HUDEP-2 (cell line): ENCODE measurements around the gene SIK3.

ENCODE experiments used
- DNase-seq, 76 experiments: peaks; one replicate each; lab custom pipeline; 2025; ENCODE audit not compliant: unreplicated experiment in 76 of 76; lab: John Stamatoyannopoulos, UW

The SIK3 gene

DNA sequence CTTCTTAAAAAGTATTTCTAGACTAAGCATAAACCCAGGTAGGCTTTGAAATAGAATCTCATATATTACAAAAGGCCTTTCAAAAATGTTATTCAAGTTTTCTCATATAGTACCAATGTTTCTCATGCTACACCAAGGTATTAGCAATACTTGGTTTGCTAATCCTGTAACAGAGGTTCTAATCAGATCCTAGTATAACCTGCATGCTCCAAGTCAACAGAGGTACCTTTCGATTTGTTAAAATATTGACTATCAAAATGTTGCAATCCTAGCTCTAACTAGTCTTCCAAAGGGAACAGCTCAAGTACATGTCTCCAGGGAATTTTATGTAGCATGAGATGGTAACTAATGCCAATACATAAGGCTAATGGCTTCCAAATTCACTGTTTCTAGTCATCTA, 162.7 kb downstream of the SIK3 start:
- DNase-seq = no peak

DNA sequence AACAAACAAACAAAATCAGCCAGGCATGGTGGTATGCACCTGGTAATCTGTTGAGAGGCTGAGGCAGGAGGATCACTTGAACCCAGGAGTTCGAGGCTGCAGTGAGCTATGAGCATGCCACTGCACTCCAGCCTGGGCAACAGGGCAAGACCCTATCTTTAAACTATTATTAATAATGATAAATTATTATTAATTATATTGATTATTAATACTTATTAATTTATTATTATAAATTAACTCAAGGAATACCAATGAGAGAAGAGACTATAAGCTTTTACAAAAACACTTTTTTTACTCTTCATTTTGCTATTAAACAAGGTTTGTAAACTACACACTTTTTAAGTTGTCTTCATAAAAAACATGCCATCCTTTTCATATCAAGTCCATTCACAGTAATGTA, 163.1 kb downstream of the SIK3 start:
- no peak for DNase-seq

DNA sequence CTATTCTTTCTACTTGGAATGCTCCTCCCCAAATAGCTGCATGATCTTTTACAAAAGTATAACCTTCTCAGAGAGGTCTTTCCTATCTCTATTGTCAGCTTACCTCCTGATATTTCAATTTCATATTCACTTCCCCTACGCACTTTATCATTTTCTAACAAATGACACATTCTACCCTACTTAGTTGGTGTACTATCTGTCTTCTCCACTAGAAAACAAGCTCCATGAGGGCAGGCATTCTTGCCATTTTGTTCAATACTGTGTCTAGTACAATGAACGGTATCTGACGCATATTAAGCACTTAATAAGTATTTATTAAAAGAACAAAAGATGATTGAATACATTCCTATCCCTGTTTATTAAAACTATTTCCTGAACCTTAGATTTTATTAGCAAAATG, 164.3 kb downstream of the SIK3 start:
- no peak for DNase-seq

DNA sequence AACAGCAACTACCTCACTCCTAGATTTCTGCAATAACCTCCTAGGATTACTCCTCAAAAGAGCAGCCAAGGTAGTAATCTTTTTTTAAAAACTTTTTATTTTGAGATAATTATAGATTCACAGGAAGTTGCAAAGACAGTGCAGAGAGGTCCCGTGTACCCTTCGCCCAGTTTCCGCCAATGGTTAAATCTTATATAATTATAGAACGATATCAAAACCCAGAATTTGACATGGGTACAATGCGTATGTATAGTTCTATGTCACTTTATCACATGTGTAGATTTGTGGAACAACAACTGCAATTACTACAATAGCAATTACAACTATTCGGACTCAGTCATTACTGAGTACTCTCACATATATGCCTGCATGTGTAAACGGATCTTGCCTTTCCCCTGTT, 166.0 kb downstream of the SIK3 start:
- DNase-seq = no peak

DNA sequence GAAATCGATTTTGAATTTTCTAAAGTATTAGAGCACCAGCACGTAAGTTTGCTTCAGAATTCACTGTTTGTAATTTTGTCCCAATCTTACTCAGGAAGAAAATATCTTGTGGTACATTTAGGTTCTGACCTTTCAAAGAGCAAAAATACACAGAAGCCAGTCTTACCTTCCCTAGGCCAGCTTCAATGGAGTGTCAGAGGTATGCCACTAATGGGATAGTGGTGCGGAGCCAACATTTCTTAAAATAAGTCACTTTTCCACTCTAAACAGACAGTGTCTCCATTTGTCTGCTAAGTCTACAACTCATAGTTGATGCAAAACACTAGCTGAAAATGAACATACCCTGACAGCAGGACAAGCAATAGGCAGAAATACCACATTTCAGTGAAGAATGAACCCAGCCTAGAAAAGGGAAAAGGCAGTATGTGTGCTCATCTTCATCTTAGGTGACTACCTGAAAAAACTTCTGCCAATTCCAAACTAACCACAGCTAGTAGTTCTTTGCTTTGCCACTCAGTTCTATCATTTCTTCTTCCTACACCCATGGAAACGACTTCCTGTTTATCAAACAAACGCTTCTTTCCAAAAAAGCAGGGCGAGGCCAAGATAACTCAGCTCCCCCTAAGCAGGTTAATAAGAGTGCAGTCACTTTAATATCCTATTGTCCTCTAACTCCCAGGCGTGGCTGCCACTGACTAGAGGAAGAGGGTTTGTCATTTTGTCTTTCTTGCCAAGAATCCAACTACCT, 166.8 kb downstream of the SIK3 start:
- peak in 43 of 76 experiments; percentile 5 to 71 (median 22) for DNase-seq

DNA sequence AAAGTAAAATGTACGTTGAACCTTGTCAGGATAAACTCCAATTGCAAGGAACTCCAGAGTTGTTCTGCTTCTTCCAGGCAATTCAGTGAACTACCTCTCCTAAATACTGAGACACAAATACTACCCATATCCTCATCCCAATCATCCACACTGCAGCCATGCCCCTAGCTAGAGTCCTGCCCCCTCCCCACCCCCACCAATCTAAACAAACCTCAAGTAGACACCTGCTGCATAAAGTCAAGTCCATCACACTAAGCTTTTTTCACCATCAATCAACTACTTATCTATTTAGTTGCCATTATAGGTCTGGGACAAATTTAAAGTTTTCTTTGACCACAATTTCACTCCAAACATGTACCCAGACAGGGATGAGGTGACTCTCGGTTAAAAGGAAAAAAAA, 167.6 kb downstream of the SIK3 start:
- no peak for DNase-seq

DNA sequence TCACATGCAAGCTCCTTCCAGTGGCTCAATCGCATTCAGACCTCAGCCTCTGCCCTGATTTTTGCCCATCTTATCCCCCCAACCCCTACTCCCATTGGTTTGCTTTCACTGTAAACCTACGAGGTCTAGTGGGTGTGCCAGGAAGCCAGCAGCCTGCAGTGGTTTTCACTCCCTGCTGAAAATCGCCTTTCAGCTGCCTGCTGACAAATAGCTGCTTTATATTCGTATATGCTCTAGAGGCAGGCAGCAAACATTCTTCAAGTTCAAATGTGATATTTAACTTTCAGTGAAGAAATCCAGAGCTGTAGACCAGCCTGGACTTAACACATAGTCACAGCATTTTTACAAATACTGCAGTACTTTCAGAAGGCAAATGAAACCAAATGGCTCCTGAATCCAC, 168.1 kb downstream of the SIK3 start:
- peak in 3 of 76 experiments; percentile 1 to 13 (median 7) for DNase-seq

DNA sequence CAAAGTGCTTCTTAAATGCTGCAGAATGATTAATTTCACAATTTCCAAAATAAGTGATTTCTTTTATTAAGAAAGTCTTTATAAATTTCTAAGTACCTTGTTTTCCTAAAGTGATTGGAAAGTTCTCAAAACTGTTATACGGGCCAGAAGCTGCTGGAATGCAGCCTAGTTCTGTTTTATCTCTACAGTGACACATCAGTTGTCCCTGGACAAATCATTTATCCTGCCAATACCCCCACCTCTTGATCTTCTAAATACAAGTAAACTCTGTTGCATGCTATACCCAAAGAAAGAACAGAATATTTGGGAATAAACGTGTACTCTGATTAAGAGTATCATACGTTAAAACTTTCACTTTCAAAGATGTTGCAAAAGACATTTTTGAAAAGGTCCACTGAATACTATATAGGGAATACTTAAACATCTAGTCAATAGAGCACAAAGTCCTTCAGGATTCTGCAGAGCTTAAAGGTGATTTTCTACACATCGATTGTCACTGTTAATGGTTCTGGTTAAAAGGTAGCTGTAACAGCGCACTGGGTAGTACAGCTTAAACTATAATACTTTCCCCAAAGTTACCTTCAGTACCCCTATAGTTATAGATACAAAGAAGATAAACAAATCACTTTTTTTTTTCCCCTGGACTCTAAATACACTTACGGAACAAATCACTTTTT, 168.7 kb downstream of the SIK3 start:
- DNase-seq = peak in 30 of 76 experiments; percentile 8 to 52 (median 25)

DNA sequence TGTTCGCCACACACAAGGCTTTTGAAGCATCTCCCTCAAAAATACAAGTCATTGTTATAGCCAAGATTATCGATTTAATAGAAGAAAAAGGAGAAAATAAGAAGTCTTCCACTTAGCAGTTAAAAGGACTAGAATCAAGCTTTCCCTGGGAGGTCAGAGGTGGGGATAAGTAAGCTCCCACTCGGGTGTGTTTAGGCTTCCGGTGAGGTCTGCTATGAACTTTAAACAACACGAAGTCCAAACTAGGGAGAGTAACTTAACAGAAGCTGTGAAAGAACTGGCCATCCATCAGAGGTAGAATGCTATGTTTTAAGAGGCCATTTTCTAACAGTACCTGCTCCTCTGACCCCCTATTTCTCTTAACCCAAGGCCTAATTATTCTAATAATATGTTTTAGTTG, 169.4 kb downstream of the SIK3 start:
- no peak for DNase-seq

DNA sequence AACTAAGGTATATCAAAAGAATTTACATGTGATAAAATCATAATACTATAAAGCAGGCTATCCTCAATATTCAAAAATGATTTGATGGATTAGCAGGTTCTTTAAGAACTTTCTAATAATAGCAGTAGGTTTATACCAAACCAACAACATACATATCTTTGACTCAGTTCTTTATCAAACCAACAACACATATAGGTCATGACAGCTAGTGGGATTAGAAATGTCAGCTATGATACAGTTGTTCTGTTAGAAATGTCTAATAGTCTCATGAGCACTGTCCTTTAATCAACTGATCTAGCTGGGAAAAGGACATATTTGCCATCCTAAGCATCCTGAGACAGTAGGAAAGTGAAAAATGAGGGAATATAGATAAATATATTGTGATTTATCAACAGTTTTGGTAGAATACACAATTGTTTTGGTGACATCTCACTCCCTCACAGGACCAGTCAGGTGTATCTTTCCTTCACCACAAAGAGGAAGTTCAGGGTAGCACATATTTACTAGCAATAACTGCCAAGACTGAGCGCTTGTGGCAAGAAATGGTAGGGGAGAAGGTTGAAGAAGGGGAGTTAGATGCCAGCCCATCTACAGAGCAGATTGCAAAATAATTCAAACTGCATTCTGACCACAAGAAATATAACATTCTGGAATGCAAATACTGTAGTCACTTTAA, 170.0 kb downstream of the SIK3 start:
- peak in 10 of 76 experiments; percentile 4 to 36 (median 20) for DNase-seq

DNA sequence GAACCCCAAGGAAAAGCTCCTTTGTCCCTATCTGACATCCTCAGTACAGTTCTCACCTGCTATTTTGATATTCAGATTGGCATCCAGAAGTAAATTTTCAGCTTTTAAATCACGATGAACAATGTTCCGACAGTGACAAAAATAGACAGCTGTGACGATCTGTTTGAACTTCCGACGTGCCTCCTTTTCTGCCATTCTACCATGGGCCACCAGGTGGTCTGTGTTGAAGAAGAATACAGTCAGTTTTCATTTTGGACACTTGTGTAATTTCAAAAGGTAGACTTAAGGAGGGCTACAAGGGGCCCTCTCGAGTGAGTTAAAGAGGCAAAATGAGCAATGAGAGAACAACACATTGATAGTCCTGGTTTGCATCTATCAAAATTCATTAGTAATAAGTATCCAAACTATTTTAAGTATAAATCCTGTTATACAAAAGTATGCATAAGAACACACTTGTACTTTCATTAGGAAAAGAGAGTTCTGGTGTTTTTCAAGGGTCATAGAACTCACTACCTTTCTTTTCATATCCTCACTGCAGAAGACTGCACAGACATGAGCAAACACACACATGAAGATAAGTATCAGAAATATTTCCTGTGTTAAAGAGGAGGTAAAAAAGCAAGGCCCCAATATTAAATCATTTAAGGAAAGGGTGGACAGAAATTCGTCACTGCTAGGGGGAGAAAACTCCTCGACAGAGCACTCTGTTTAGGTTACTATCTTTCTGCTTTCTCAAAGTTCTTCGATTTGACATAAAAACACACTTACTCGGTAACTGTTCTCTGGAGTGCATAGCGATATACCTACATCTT, 170.9 kb downstream of the SIK3 start:
- peak in 2 of 76 experiments; percentile 1 to 6 for DNase-seq

DNA sequence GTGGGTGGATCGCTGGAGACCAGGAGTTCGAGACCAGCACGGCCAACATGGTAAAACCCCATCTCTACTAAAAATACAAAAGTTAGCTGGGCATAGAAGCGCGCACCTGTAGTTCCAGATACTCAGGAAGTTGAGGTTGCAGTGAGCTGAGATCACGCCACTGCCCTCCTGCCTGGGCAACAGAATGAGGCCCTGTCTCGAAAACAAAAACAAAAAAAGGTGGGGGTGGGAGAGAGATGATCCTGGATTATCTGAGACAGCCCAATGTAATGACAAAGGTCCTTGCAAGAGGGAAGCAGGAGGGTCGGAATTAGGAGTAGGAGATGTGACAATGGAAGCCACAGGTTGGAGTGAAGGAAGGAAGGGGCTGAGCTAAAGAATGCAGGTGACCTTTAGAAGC, 173.2 kb downstream of the SIK3 start:
- no peak for DNase-seq

DNA sequence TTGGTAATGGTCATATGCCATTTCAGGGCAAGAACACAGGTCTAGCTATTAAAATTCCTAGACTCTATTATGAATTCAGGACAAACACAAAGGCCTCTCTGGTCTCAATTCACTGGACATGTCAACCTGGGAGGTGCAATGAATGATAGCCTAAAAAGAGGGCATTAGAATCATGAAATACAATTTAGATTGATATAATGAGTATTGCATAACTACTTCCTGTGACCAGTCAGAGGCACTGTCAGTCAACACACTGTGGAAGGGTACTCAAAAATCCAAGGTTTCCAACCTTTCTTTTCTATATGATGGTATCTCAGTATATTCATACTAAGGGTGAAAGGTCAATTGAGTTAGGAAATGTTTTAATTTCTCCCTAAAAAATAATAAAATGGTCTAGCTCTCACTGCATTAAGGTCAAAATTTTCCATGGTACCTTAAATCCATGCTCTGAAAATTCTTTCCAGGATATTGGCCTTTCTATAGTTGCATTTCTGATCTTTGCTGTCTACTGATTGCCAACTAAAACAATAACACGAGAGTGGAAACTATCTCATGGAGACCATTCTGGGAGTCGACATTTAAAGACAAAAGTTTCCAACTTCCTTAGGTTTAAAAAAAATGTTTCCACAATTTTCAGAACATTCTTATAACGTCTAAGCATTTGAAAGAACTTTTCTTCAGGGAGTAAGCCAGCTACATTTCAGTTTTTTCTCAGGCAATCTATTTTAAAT, 179.1 kb downstream of the SIK3 start:
- DNase-seq = no peak

DNA sequence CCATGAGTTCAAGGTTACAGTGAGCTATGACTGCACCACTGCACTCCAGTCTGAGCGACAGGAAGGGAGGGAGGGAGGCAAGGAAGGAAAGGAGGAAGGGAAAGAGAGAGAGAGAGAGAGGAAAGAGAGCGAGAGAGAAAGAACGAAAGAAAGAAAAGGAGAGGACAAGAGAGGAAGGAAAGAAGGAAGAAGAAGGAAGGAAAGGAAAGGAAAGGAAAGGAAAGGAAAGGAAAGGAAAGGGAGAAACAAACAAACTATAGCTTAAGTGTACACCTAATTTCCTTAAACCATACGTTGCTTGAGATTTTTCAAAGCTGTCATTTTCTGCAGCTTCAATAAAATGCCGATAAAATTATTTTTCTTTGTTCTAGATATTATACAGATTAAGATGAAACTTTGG, 180.6 kb downstream of the SIK3 start:
- no peak for DNase-seq

DNA sequence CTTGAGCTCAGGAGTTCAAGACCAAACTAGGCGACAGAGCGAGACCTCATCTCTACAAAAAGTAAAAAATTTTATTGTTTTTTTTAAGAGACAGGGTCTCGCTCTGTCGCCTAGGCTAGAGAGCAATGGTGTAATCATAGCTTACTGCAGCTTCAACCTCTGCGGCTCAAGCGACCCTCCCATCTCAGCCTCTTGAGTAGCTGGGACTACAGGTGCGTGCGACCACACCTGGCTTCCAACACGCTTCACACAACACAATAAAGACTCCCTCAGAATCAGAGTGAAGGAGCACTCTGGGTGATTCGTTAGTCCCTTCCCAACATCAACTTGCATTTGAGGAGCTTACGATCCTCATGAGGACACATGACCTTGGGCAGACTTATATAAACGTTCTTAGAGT, 181.3 kb downstream of the SIK3 start:
- no peak for DNase-seq

DNA sequence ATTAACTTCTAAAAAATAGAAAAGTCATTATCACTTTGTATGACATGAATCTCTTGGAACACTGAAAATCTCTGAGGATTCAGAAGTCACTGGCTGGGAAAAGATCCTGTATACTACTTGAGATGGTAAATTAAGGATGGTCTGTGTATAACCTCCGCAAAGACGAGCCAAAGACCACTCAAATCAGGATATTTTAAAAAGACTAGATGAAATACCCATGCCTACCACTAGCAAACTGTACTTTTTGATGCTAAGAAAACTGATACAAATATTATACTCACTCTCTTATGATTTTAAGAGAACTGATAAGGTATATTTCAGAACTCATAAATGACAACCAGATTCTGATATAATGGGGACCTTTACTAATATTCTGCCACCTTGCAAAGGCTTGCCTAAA, 182.2 kb downstream of the SIK3 start:
- no peak for DNase-seq

DNA sequence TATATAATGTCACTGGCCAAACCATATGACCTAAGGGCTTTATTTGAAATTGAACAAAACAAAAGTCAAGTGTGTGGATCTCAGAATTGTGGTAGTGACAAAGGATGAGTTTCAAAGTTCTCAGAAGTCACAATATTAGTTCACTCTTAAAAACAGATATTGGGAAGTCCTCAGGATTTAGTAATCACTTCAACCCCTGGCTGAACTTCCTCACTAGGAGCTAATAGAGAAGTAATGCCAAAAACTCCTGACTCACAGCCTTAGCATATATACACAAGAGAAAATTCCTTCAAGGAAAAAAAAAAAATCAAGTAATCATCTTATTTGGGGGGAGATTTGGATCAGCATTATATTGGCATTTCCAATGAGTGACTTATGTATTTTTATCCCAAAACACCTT, 185.2 kb downstream of the SIK3 start:
- DNase-seq = no peak

DNA sequence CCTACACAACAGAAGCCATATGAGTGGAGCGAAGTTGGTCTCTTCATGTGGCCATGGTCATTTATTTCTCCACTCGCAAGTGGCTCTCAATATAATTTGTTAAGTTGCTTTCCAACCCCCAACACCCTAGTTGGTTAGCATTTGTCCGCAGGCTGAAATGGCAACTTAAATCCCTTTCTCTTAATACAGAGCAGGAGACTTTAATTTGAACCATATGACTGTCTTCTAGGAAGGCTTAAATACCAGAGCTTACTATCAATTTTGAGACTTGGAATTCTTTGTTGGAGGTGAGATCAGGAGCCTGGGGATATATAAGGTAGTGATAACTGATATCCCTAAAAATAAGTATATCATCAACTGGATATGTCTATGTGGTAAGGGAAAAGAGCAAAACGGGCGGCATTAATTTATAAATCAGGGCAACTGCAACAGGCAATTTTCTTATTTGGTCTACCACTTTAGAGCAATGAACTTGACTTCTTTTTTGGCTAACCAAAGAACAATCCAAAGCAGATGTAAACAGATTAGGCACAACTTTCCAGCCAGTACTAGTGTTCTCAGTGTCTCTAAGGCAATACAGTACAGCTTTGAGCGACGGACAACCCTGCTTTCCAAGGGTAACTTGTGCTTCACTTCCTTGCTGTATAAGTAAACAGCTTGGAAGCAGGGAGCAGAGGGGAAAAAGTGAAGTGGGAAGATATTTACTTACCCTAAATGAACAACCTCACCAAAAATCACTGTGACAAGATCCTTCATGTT, 186.1 kb downstream of the SIK3 start:
- DNase-seq = no peak

DNA sequence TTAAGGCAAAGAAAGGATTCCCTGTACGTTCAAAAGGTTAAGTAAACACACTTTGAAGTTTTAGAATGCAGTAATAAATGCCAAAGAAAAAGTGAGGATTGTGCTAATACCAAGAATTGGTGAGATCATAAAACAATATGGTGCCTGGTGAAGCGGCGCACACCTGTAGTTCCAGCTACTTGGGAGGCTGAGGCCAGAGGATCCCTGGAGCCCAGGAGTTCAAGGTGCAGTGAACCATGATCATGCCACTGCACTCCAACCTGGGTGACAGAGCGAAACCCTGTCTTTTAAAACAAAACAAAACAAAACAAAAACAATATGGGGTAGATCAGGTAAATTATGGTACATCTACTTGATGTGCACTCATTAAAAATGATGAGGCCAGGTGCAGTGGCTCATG, 187.4 kb downstream of the SIK3 start:
- DNase-seq = no peak

DNA sequence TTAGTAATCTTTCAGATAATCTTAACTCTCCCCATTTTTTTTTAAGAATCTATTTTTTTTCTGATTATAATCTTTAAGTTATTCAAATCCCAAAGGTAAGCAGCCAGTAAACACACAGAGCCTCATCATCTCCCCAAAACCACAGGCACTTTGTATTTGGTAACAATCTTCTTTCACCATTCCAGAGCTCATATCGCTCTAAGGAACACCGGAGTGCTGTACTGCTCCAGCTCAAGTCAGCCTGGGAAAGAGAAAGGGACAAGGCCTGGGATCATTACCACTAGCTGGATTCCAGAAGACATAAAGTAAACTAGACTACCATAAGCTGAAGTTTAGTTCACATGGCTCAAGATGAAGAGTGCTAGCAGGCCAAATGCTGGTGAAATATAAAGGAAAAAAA, 187.8 kb downstream of the SIK3 start:
- no peak for DNase-seq
